GM12878 (cell line): Measurements from ENCODE around the gene TMEM135.

ENCODE experiments used
- FOS ChIP-seq: IDR thresholded peaks from 3 replicates; pipeline ENCODE4 v1.6.1; 2011; ENCODE audit warnings: borderline replicate concordance; ENCODE audit not compliant: insufficient read length; ENCODE audit errors: extremely low read depth
- NRF1 ChIP-seq: conservative IDR thresholded peaks from 2 replicates; pipeline ENCODE4 v1.6.1; 2011; ENCODE audit warnings: mild to moderate bottlenecking, low read depth, low read length, improper control_type of control experiment
- POLR2A ChIP-seq: IDR thresholded peaks from 2 replicates; pipeline ENCODE4 v1.6.1; 2011; ENCODE audit warnings: low read depth, mild to moderate bottlenecking, low read length
- POLR2AphosphoS5 ChIP-seq: IDR thresholded peaks from 2 replicates; pipeline ENCODE4 v1.6.1; 2011; ENCODE audit warnings: mild to moderate bottlenecking, low read length, inconsistent platforms
- ZNF274 ChIP-seq: IDR thresholded peaks from one replicate; pipeline ENCODE4 v1.8.0; 2011; ENCODE audit not compliant: insufficient read length, insufficient read depth
- TF ChIP-seq, protein P1 (sequence below): fragments of 450-650 bp; IDR thresholded peaks from 2 replicates; pipeline ENCODE4 v1.6.1; 2016; ENCODE audit warnings: mild to moderate bottlenecking, moderate library complexity, borderline replicate concordance
- TF ChIP-seq, protein P2 (sequence below): IDR thresholded peaks from 2 replicates; pipeline ENCODE4 v1.6.1; 2012; ENCODE audit warnings: mild to moderate bottlenecking, low read depth, low read length

DNA sequence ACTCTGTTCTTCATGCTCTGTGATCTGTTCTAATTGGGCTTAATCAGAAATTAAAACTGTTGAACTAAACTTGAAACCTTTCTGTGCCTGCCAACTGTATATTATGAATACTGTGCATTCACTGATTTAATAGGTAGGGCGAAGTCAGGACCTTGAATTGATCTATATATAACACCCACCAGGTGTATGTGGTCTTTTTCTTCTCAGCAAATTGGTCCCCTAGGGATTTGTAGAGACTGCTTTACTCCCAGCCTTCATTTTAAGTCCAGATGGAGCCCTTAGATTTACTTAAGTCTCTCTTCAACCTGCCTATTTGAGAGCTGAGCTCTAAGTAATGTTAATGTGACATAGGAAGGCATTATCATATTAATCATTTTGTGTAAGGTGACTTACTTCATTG, 257.5 kb downstream of the TMEM135 start:
- TF ChIP-seq, protein P1, sequence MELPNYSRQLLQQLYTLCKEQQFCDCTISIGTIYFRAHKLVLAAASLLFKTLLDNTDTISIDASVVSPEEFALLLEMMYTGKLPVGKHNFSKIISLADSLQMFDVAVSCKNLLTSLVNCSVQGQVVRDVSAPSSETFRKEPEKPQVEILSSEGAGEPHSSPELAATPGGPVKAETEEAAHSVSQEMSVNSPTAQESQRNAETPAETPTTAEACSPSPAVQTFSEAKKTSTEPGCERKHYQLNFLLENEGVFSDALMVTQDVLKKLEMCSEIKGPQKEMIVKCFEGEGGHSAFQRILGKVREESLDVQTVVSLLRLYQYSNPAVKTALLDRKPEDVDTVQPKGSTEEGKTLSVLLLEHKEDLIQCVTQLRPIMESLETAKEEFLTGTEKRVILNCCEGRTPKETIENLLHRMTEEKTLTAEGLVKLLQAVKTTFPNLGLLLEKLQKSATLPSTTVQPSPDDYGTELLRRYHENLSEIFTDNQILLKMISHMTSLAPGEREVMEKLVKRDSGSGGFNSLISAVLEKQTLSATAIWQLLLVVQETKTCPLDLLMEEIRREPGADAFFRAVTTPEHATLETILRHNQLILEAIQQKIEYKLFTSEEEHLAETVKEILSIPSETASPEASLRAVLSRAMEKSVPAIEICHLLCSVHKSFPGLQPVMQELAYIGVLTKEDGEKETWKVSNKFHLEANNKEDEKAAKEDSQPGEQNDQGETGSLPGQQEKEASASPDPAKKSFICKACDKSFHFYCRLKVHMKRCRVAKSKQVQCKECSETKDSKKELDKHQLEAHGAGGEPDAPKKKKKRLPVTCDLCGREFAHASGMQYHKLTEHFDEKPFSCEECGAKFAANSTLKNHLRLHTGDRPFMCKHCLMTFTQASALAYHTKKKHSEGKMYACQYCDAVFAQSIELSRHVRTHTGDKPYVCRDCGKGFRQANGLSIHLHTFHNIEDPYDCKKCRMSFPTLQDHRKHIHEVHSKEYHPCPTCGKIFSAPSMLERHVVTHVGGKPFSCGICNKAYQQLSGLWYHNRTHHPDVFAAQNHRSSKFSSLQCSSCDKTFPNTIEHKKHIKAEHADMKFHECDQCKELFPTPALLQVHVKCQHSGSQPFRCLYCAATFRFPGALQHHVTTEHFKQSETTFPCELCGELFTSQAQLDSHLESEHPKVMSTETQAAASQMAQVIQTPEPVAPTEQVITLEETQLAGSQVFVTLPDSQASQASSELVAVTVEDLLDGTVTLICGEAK: no peak
- no peak for TF ChIP-seq ZNF274
- TF ChIP-seq, protein P2, sequence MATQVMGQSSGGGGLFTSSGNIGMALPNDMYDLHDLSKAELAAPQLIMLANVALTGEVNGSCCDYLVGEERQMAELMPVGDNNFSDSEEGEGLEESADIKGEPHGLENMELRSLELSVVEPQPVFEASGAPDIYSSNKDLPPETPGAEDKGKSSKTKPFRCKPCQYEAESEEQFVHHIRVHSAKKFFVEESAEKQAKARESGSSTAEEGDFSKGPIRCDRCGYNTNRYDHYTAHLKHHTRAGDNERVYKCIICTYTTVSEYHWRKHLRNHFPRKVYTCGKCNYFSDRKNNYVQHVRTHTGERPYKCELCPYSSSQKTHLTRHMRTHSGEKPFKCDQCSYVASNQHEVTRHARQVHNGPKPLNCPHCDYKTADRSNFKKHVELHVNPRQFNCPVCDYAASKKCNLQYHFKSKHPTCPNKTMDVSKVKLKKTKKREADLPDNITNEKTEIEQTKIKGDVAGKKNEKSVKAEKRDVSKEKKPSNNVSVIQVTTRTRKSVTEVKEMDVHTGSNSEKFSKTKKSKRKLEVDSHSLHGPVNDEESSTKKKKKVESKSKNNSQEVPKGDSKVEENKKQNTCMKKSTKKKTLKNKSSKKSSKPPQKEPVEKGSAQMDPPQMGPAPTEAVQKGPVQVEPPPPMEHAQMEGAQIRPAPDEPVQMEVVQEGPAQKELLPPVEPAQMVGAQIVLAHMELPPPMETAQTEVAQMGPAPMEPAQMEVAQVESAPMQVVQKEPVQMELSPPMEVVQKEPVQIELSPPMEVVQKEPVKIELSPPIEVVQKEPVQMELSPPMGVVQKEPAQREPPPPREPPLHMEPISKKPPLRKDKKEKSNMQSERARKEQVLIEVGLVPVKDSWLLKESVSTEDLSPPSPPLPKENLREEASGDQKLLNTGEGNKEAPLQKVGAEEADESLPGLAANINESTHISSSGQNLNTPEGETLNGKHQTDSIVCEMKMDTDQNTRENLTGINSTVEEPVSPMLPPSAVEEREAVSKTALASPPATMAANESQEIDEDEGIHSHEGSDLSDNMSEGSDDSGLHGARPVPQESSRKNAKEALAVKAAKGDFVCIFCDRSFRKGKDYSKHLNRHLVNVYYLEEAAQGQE: no peak
- TF ChIP-seq POLR2A: no peak
- no peak for TF ChIP-seq FOS
- TF ChIP-seq NRF1: no peak
- no peak for TF ChIP-seq POLR2AphosphoS5
